Measurements from ENCODE around the gene REPS1. TPM values are rescaled to one million over a fixed set of nuclear protein-coding genes. Genes with fewer than 3 reads are reported as not detected.

REPS1 gene
- total RNA-seq, 2 donors from 2014 or later = 29.7 to 35.2 TPM

DNA sequence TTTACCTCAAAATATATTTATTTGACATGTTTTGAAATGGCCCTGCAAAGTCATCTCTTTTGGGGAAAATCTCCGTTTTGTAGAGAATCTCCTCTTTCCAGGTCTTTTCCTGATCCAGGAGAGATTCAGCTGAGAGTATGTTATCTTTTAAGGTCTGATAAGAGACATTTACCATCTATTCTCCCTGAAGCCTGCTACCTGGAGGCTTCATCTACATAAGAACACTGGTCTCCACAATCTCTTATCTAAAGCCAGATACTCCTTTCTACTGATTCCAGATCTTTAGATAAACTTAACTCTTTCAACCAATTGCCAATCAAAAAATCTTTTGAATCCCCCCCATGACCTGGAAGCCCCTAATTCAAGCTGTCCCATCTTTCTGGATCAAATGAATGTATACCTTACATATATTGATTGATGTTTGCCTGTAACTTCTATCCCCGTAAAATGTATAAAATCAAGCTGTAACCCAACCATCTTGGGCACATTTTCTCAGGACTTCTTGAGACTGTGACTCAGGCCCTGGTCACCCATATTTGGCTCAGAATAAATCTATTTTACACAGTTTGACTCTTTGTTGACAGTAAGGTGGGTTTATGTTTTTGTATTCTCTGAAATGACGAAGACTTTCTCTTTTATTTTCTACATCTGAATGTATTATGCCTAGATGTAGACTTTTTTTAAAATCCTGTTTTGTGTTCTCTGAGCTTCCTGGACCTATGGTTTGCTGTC lies 96.6 kb downstream of the REPS1 start:
- H3K4me1 ChIP-seq = no peaks in the 10 kb centered on the region
- H3K27ac ChIP-seq = no peak overlapping the region
- TF ChIP-seq, protein P1, sequence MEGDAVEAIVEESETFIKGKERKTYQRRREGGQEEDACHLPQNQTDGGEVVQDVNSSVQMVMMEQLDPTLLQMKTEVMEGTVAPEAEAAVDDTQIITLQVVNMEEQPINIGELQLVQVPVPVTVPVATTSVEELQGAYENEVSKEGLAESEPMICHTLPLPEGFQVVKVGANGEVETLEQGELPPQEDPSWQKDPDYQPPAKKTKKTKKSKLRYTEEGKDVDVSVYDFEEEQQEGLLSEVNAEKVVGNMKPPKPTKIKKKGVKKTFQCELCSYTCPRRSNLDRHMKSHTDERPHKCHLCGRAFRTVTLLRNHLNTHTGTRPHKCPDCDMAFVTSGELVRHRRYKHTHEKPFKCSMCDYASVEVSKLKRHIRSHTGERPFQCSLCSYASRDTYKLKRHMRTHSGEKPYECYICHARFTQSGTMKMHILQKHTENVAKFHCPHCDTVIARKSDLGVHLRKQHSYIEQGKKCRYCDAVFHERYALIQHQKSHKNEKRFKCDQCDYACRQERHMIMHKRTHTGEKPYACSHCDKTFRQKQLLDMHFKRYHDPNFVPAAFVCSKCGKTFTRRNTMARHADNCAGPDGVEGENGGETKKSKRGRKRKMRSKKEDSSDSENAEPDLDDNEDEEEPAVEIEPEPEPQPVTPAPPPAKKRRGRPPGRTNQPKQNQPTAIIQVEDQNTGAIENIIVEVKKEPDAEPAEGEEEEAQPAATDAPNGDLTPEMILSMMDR (IDR thresholded peaks at IDR 0.05) = no peak
- no peak for DNase-seq (ENCODE audit: low spot score)
- no peaks in the 10 kb centered on the region for H3K9me3 ChIP-seq
- H3K4me3 ChIP-seq = no peak overlapping the region
- no peaks in the 10 kb centered on the region for H3K27me3 ChIP-seq
- H3K36me3 ChIP-seq = no peaks in the 10 kb centered on the region

DNA sequence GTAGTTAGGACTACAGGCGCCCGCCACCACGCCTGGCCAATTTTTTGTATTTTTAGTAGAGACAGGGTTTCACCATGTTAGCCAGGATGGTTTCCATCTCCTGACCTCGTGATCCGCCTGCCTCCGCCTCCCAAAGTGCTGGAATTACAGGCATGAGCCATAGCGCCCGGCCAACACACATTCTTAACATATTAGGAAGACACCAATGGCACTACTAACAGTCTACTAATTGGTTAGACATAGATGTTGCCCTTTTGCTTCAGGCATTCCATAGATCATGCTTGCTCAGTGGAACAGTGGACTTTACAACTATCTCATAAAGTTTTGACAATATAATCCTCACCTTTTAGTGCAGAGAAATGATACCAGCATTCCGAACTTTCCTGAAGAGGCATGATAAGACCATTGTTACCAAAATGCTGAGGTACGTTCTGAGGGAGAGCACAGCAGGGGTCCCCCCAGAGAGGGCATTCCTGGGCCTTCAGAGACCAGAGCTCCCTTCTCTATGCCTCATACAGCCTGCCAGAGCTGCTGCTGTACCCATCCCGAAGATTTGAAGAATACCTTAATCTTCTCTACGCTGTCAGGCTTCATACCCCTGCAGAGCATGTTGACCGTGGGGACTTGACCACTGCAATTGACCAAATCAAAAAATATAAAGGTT lies 102.8 kb downstream of the REPS1 start:
- H3K27me3 ChIP-seq = no peaks in the 10 kb centered on the region
- TF ChIP-seq, protein P1 (IDR thresholded peaks at IDR 0.05) = no peak

DNA sequence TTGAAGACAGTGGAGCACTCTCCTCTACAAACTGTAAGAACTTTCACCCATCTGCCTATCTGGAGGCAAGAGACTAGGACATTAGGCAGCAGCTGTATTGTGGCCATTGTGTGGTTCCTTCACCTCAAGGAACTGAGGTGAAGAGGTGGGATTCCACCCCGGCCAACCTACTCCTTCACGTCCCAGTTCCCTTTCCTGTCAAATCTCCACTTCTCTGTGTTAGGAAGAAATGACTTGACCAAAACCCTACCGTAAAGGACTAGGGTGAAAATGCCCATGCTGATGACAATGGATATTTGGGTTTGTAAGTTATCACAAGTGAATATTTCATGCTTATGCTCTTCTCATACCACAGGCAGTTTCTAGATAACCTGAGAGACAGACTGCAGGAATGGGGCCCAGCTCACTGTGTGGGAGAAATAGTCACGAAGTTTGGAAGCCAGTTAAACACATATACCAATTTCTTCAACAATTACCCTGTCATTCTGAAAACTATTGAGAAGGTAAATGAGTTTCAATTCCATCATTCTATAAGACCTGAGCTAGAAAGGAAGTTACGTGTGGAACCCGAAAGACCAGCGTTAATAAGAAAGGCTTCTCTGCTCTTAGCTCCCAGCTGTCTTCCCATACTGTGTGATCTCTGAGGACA lies 105.6 kb downstream of the REPS1 start:
- Histone ChIP-seq H3K27me3 (no peaks in the 10 kb centered on the region), H3K36me3 (no peaks in the 10 kb centered on the region), H3K9me3 (no peaks in the 10 kb centered on the region), H3K4me3 (no peak overlapping the region), H3K4me1 (no peaks in the 10 kb centered on the region), H3K27ac (no peak overlapping the region)
- TF ChIP-seq, protein P1 (IDR thresholded peaks at IDR 0.05) = no peak
- DNase-seq (ENCODE audit: low spot score) = no peak

More for the DNA sequence above, 102.8 kb downstream of the REPS1 start:
- DNase-seq (ENCODE audit: low spot score) = no peak
- no peak overlapping the region for H3K4me3 ChIP-seq
- no peak overlapping the region for H3K27ac ChIP-seq
- H3K36me3 ChIP-seq = no peaks in the 10 kb centered on the region
- no peaks in the 10 kb centered on the region for H3K4me1 ChIP-seq
- no peaks in the 10 kb centered on the region for H3K9me3 ChIP-seq

DNA sequence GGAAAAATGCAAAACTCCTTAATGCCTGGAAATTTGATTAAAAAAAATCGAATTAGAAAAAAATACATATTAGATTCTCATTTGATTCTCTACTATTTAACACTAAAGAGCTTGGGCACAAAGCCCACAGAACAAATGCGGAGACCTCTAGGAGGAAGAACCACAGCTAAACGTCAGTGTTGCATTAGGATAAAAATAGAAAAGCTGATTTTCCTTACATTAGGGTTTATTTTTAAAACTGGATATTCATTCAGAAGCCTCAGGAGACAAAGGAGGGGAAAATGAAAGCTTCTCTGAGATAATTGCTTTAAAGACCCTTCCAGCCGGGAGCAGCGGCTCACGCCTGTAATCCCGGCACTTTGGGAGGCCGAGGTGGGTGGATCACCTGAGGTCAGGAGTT lies 114.9 kb downstream of the REPS1 start:
- H3K27ac ChIP-seq = peak overlapping the region in 1 of 2 donors; percentile 59
- TF ChIP-seq, protein P1 (IDR thresholded peaks at IDR 0.05) = no peak
- H3K27me3 ChIP-seq = no peaks in the 10 kb centered on the region
- H3K9me3 ChIP-seq = no peaks in the 10 kb centered on the region
- no peaks in the 10 kb centered on the region for H3K36me3 ChIP-seq
- DNase-seq (ENCODE audit: low spot score) = no peak
- H3K4me1 ChIP-seq = peaks cover 0 to 16% of the 10 kb centered on the region in 2 donors
- H3K4me3 ChIP-seq = no peak overlapping the region

DNA sequence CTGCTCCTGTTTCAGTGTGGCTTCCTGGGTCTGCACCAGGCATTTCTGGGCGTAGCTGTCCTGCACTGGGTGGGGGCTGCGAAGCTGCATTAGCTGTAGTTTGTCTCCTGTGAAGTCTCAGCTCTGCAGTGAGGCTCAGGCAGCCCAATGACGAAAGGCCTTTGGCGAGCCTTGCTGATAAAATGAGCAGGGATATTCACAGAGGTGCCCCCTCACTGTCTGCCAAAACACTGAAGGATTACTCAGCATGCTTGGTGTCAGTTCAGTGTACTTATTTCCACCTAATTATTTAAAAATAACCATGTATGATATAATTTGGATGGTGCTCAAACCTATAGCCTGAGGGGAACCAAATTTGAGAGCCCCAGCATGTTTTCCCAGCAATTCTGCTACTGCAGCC lies 118.7 kb downstream of the REPS1 start:
- no peaks in the 10 kb centered on the region for H3K36me3 ChIP-seq
- peak overlapping the region; percentile 64 to 87 for H3K27ac ChIP-seq
- peak; percentile 70 for DNase-seq (ENCODE audit: low spot score)
- peaks cover 0 to 16% of the 10 kb centered on the region in 2 donors for H3K4me1 ChIP-seq
- TF ChIP-seq, protein P1 (IDR thresholded peaks at IDR 0.05) = no peak
- no peak overlapping the region for H3K4me3 ChIP-seq
- no peaks in the 10 kb centered on the region for H3K9me3 ChIP-seq
- H3K27me3 ChIP-seq = no peaks in the 10 kb centered on the region
